CD14-positive monocyte (primary cell): ENCODE measurements around the gene AVL9. TPM values are rescaled to one million over a fixed set of nuclear protein-coding genes. Genes with fewer than 3 reads are reported as not detected.
A peak's percentile ranks its signal among the peaks of the same experiment; 100 is the strongest.
"Not testable (repeated sequence)": the region's sequence is repeated elsewhere in the genome, so short reads cannot be mapped to it uniquely, and the experiment has no call there.

Experiments used
- DNase-seq, 3 donors: peaks; one replicate each; pipeline ENCODE4 v3.0.0-alpha.2; 2011 to 2022
- H2AFZ ChIP-seq: 2 replicates; pipeline ENCODE4 v1.6.0; 2012; ENCODE audit warnings: mild to moderate bottlenecking, low read depth, low read length, inconsistent platforms; ENCODE audit not compliant: insufficient read depth, poor library complexity, severe bottlenecking
- H3K27ac ChIP-seq, 2 donors: 1 replicate in 1 of 2; 2 replicates in 1 of 2; pipeline ENCODE4 v1.5.1; 2012 to 2013; ENCODE audit warnings: low read length in 2 of 2, control low read depth in 1 of 2, inconsistent platforms in 1 of 2, low read depth in 1 of 2, mild to moderate bottlenecking in 1 of 2
- H3K27me3 ChIP-seq, 2 donors: one replicate each; pipeline versions ENCODE4 v1.6.0 to v1.6.1; 2011 to 2013; ENCODE audit warnings: low read length in 2 of 2; ENCODE audit not compliant: control insufficient read depth in 2 of 2, insufficient read depth in 2 of 2
- H3K36me3 ChIP-seq, 2 donors: replicated peaks in 1 of 2; 1 replicate in 1 of 2; 2 replicates in 1 of 2; pipeline versions ENCODE4 v1.5.1 to v1.6.1; 2012 to 2013; ENCODE audit warnings: low read length in 2 of 2, control low read depth in 1 of 2, inconsistent platforms in 1 of 2, mild to moderate bottlenecking in 1 of 2; ENCODE audit not compliant: insufficient read depth in 2 of 2, control insufficient read depth in 1 of 2
- H3K4me1 ChIP-seq, 2 donors: 1 replicate in 1 of 2; 2 replicates in 1 of 2; pipeline versions ENCODE4 v1.5.1 to v1.6.1; 2012 to 2013; ENCODE audit warnings: low read length in 2 of 2, control low read depth in 1 of 2, inconsistent platforms in 1 of 2, mild to moderate bottlenecking in 1 of 2, moderate library complexity in 1 of 2; ENCODE audit not compliant: insufficient read depth in 2 of 2, control insufficient read depth in 1 of 2
- H3K4me2 ChIP-seq: replicated peaks from 2 replicates; pipeline ENCODE3; 2012; ENCODE audit warnings: low read length, moderate library complexity, mild to moderate bottlenecking; ENCODE audit not compliant: poor library complexity, severe bottlenecking; ENCODE audit errors: extremely low read depth
- H3K4me3 ChIP-seq, 3 experiments: fragments of 200-600 bp in 1 of 3; sonication (generic) in 1 of 3; replicated peaks in 1 of 3; 1 replicate in 2 of 3; 2 replicates in 1 of 3; pipeline ENCODE4 v1.5.1; 2011 to 2013; ENCODE audit warnings: low read length in 3 of 3, mild to moderate bottlenecking in 3 of 3, control low read depth in 2 of 3, low read depth in 2 of 3, inconsistent platforms in 1 of 3, moderate library complexity in 1 of 3
- H3K79me2 ChIP-seq: 2 replicates; pipeline ENCODE4 v1.6.0; 2012; ENCODE audit warnings: mild to moderate bottlenecking, control low read depth, inconsistent platforms, low read length, moderate library complexity; ENCODE audit not compliant: insufficient read depth
- H3K9ac ChIP-seq: 2 replicates; pipeline ENCODE4 v1.6.0; 2017; ENCODE audit warnings: low read length, mild to moderate bottlenecking; ENCODE audit not compliant: insufficient read depth, poor library complexity, severe bottlenecking
- H3K9me3 ChIP-seq, 2 donors: replicated peaks in 1 of 2; 1 replicate in 1 of 2; 2 replicates in 1 of 2; pipeline versions ENCODE4 v1.5.1 to v1.6.1; 2012 to 2013; ENCODE audit warnings: low read length in 2 of 2, control low read depth in 1 of 2; ENCODE audit not compliant: control insufficient read depth in 1 of 2, insufficient read depth in 1 of 2
- H4K20me1 ChIP-seq: 2 replicates; pipeline ENCODE4 v1.6.0; 2012; ENCODE audit warnings: mild to moderate bottlenecking, low read length, control low read depth, moderate library complexity; ENCODE audit not compliant: insufficient read depth
- H3K27ac Mint-ChIP-seq, 7 donors: one replicate each; pipeline ENCODE4 v1.8.0; 2020; ENCODE audit warnings: mild to moderate bottlenecking in 7 of 7, mixed read lengths in 7 of 7, moderate library complexity in 6 of 7, inconsistent platforms in 2 of 7
- H3K27me3 Mint-ChIP-seq, 3 donors: one replicate each; pipeline ENCODE4 v1.8.0; 2021 to 2022; ENCODE audit warnings: low read depth in 3 of 3, mild to moderate bottlenecking in 3 of 3, mixed read lengths in 3 of 3, moderate library complexity in 3 of 3, inconsistent platforms in 1 of 3
- H3K36me3 Mint-ChIP-seq, 2 donors: one replicate each; pipeline ENCODE4 v1.8.0; 2020; ENCODE audit warnings: mixed read lengths in 2 of 2, inconsistent platforms in 1 of 2, mild to moderate bottlenecking in 1 of 2
- H3K4me1 Mint-ChIP-seq: one replicate; pipeline ENCODE4 v1.8.0; 2020; ENCODE audit warnings: mild to moderate bottlenecking, mixed read lengths
- H3K4me3 Mint-ChIP-seq, 2 donors: one replicate each; pipeline ENCODE4 v1.8.0; 2020; ENCODE audit warnings: mild to moderate bottlenecking in 2 of 2, mixed read lengths in 2 of 2, moderate library complexity in 1 of 2
- H3K9me3 Mint-ChIP-seq, 7 donors: one replicate each; pipeline ENCODE4 v1.8.0; 2020 to 2022; ENCODE audit warnings: mixed read lengths in 7 of 7, mild to moderate bottlenecking in 6 of 7, moderate library complexity in 6 of 7, inconsistent platforms in 2 of 7
- CTCF ChIP-seq: fragments of 200-600 bp; IDR thresholded peaks from one replicate; pipeline ENCODE4 v1.8.0; 2022; ENCODE audit warnings: antibody characterized with exemption, mild to moderate bottlenecking
- WGBS: methylation state at CpG from one replicate; pipeline ENCODE4 v1.1.5; 2013; ENCODE audit warnings: missing lambda C conversion rate; ENCODE audit not compliant: insufficient coverage; 5-methylcytosine and 5-hydroxymethylcytosine counted together
- intact Hi-C, 2 donors: fragments of 100-400 bp; cut with micrococcal nuclease; formaldehyde crosslinking; loops; one replicate each; pipeline versions ENCODE4 v1.15.0 to v1.15.1; 2023
- polyA plus RNA-seq, 3 donors: library from polyadenylated mRNA; depleted of rRNA in 1 of 3; unstranded in 2 of 3; stranded (reverse) in 1 of 3; fragments of 300-500 nt in 2 of 3; fragments of >200 nt in 1 of 3; fragmentation: Illumina TruSeq in 2 of 3; gene quantifications; 1 replicate in 2 of 3; 2 replicates in 1 of 3; pipeline ENCODE4 v1.2.3, GENCODE V29; 2012 to 2021

The AVL9 gene
- polyA plus RNA-seq, 3 donors = 16.3 to 17.1 (median 16.8) TPM

GRCh38 chr7:32496052-32496813 lies 944 bp downstream of the AVL9 start:
- intact Hi-C loops = loop anchor here (10.0 kb wide), 3 partner anchors 399 to 1901 kb away; partner anchors contain the start of genes GARS1 (in 1 of the 2), KBTBD2 (in 1 of the 2) and NT5C3A (in 1 of the 2)
- Histone ChIP-seq H3K79me2 (peaks cover 59% of the 10 kb centered on the region), H3K4me3 (peak overlapping the region; percentile 76 to 77 (median 77)), H3K27me3 (no peaks in the 10 kb centered on the region), H2AFZ (peak overlapping the region; percentile 81), H4K20me1 (peaks cover 40% of the 10 kb centered on the region), H3K4me2 (peak overlapping the region; percentile 87), H3K9ac (peak overlapping the region; percentile 100), H3K27ac (peak overlapping the region; percentile 90 to 99), H3K9me3 (no peaks in the 10 kb centered on the region), H3K36me3 (no peaks in the 10 kb centered on the region), H3K4me1 (peaks cover 20 to 32% of the 10 kb centered on the region in 2 donors)
- peaks cover 0 to 5% (median 3%) of the 10 kb centered on the region in 3 donors for H3K27me3 Mint-ChIP-seq
- H3K9me3 Mint-ChIP-seq = peaks cover 0 to 8% (median 1%) of the 10 kb centered on the region in 7 donors
- H3K36me3 Mint-ChIP-seq = peaks cover 3 to 13% of the 10 kb centered on the region in 2 donors
- peak overlapping the region; percentile 94 to 99 (median 96) for H3K27ac Mint-ChIP-seq
- no peak for TF ChIP-seq CTCF
- WGBS = no CpG with 5 or more reads among the region's 10 CpGs
- peaks cover 39% of the 10 kb centered on the region for H3K4me1 Mint-ChIP-seq
- H3K4me3 Mint-ChIP-seq = peak overlapping the region; percentile 90 to 94
- DNase-seq = peak in 1 of 3 donors; percentile 33

DNA sequence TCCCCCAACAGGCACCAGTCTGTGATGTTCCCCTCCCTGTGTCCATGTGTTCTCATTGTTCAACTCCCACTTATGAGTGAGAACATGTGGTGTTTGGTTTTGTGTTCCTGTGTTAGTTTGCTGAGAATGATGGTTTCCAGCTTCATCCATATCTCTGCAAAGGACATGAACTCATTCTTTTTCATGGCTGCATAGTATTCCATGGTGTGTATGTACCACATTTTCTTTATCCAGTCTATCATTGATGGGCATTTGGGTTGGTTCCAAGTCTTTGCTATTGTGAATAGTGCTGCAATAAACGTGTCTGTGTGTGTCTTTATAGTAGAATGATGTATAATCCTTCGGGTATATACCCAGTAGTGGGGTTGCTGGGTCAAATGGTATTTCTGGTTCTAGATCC lies 4.5 kb downstream of the AVL9 start:
- Mint-ChIP-seq H3K36me3 (peaks cover 3 to 13% of the 10 kb centered on the region in 2 donors), H3K27ac (peak overlapping the region in 3 of 7 donors; percentile 64 to 94 (median 78)), H3K4me1 (peaks cover 49% of the 10 kb centered on the region)
- H4K20me1 ChIP-seq = peaks cover 75% of the 10 kb centered on the region
- H3K9me3 ChIP-seq, H3K27ac ChIP-seq, H3K4me3 Mint-ChIP-seq, H3K4me3 ChIP-seq, DNase-seq, H3K9ac ChIP-seq, H3K9me3 Mint-ChIP-seq, H3K4me2 ChIP-seq, H3K27me3 ChIP-seq, H3K27me3 Mint-ChIP-seq, H3K36me3 ChIP-seq, H2AFZ ChIP-seq: not testable (repeated sequence)
- peaks cover 30 to 45% of the 10 kb centered on the region in 2 donors for H3K4me1 ChIP-seq
- intact Hi-C loops = loop anchor here (10.0 kb wide), 3 partner anchors 395 to 1905 kb away; partner anchors contain the start of genes GARS1 (in 1 of the 2), KBTBD2 (in 1 of the 2) and NT5C3A (in 1 of the 2)
- no CpG with 5 or more reads among the region's 2 CpGs for WGBS
- H3K79me2 ChIP-seq = peaks cover 94% of the 10 kb centered on the region

- Mint-ChIP-seq H3K36me3 (peaks cover 3 to 13% of the 10 kb centered on the region in 2 donors), H3K4me1 (peaks cover 48% of the 10 kb centered on the region), H3K27ac (peak overlapping the region; percentile 67 to 94 (median 83))
- H3K27me3 Mint-ChIP-seq, H2AFZ ChIP-seq, H3K4me3 ChIP-seq, H3K9ac ChIP-seq, H3K4me2 ChIP-seq, DNase-seq, intact Hi-C loops, H3K27me3 ChIP-seq, H3K9me3 Mint-ChIP-seq, H3K4me3 Mint-ChIP-seq, H3K36me3 ChIP-seq, H3K9me3 ChIP-seq: not testable (repeated sequence)
- Histone ChIP-seq H4K20me1 (peaks cover 77% of the 10 kb centered on the region), H3K79me2 (peaks cover 99% of the 10 kb centered on the region), H3K27ac (peak overlapping the region in 1 of 2 donors; percentile 72), H3K4me1 (peaks cover 30 to 43% of the 10 kb centered on the region in 2 donors)
- no CpG with 5 or more reads among the region's 1 CpG for WGBS
Measured at GRCh38 chr7:32500216-32500615, 4.9 kb downstream of the AVL9 start.
